Transverse colon (tissue), 4 donors: ENCODE measurements around the gene SPINT4.

Source experiments
- CTCF ChIP-seq, 5 experiments: fragments of 200-600 bp in 3 of 5; fragments of 450-650 bp in 2 of 5; sonication (generic) in 3 of 5; IDR thresholded peaks; 1 replicate in 2 of 5; 2 replicates in 3 of 5; pipeline ENCODE4 v1.5.1; 2016 to 2017; ENCODE audit warnings: antibody characterized with exemption in 5 of 5, inconsistent platforms in 3 of 5, mild to moderate bottlenecking in 2 of 5, moderate library complexity in 1 of 5
- EP300 ChIP-seq: sonication (generic); formaldehyde crosslinking; IDR thresholded peaks from one replicate; pipeline ENCODE4 v1.6.1; 2017; ENCODE audit warnings: antibody characterized with exemption, low read depth
- POLR2A ChIP-seq: fragments of 450-650 bp; IDR thresholded peaks from one replicate; pipeline ENCODE4 v1.6.1; 2016; ENCODE audit warnings: antibody characterized with exemption, mild to moderate bottlenecking, moderate library complexity
- POLR2AphosphoS5 ChIP-seq, 3 donors: sonication (generic); formaldehyde crosslinking; IDR thresholded peaks; one replicate each; pipeline ENCODE4 v1.6.1; 2016; ENCODE audit warnings: antibody characterized with exemption in 3 of 3

- TF ChIP-seq CTCF (IDR thresholded peaks at IDR 0.05) (no peak), EP300 (no peak), POLR2A (no peak), POLR2AphosphoS5 (IDR thresholded peaks at IDR 0.05) (no peak)
Observed at GRCh38 chr20:45685896-45686295, 36.3 kb upstream of the SPINT4 start.
